Epidermal melanocyte (primary cell): Measurements from ENCODE around the gene MLF1.

Source experiments
- DNase-seq: peaks from one replicate; pipeline ENCODE4 v3.0.0; 2011; ENCODE audit warnings: low spot score; ENCODE audit not compliant: insufficient read length

MLF1 gene

GRCh38 chr3:158574646-158575045 lies 3.7 kb downstream of the MLF1 start:
- no peak for DNase-seq

GRCh38 chr3:158590223-158590622 lies 19.2 kb downstream of the MLF1 start:
- no peak for DNase-seq

GRCh38 chr3:158600787-158601186 lies 29.8 kb downstream of the MLF1 start:
- no peak for DNase-seq

GRCh38 chr3:158602227-158602626 lies 31.2 kb downstream of the MLF1 start:
- DNase-seq, result no peak

GRCh38 chr3:158617982-158618875 lies 47.2 kb downstream of the MLF1 start:
- DNase-seq, result no peak

GRCh38 chr3:158625881-158626280 lies 54.9 kb downstream of the MLF1 start:
- DNase-seq, result no peak

- no peak for DNase-seq
Measured at GRCh38 chr3:158631981-158632380, 61.0 kb downstream of the MLF1 start.

- no peak for DNase-seq
Measured at GRCh38 chr3:158640646-158641045, 69.7 kb downstream of the MLF1 start.

GRCh38 chr3:158642005-158642404 lies 71.0 kb downstream of the MLF1 start:
- DNase-seq, result no peak

- no peak for DNase-seq
Measured at GRCh38 chr3:158642474-158643210, 71.6 kb downstream of the MLF1 start.

GRCh38 chr3:158644345-158644908 lies 73.4 kb downstream of the MLF1 start, which contains the start of gene GFM1:
TSS of gene GFM1 (plus strand) at chr3:158644527. CDS start at chr3:158644635, 108 bp downstream.
- DNase-seq, result peak; percentile 82

- DNase-seq, result no peak
Measured at GRCh38 chr3:158649791-158650190, 78.8 kb downstream of the MLF1 start.

- DNase-seq, result no peak
Measured at GRCh38 chr3:158651192-158651591, 80.2 kb downstream of the MLF1 start.

- DNase-seq, result no peak
Measured at GRCh38 chr3:158652463-158652862, 81.5 kb downstream of the MLF1 start.
